ENCODE results near the gene TRIM2.

The TRIM2 gene

GRCh38 chr4:153243468-153243867 is 39.2 kb downstream of the TRIM2 start:
- H3K4me3 ChIP-seq = no peak overlapping the region
- H3K27ac ChIP-seq = no peak overlapping the region

- Histone ChIP-seq H3K27ac (no peak overlapping the region), H3K4me3 (no peak overlapping the region)
Measured at GRCh38 chr4:153244969-153245368, 40.7 kb downstream of the TRIM2 start.

- no peak overlapping the region for H3K4me3 ChIP-seq
- no peak overlapping the region for H3K27ac ChIP-seq
Measured at GRCh38 chr4:153245775-153246174, 41.5 kb downstream of the TRIM2 start.

- Histone ChIP-seq H3K27ac (no peak overlapping the region), H3K4me3 (no peak overlapping the region)
Measured at GRCh38 chr4:153246446-153247115, 42.3 kb downstream of the TRIM2 start.

GRCh38 chr4:153247116-153247490 is 42.9 kb downstream of the TRIM2 start:
- no peak overlapping the region for H3K4me3 ChIP-seq
- no peak overlapping the region for H3K27ac ChIP-seq

GRCh38 chr4:153248641-153249198 is 44.5 kb downstream of the TRIM2 start:
- peak overlapping the region in 15 of 21 experiments; percentile 25 to 82 (median 67) for H3K27ac ChIP-seq
- peak overlapping the region; percentile 25 to 50 (median 39) for H3K4me3 ChIP-seq

- Histone ChIP-seq H3K27ac (peak overlapping the region in 18 of 21 experiments; percentile 20 to 82 (median 66)), H3K4me3 (peak overlapping the region; percentile 25 to 50 (median 39))
Measured at GRCh38 chr4:153249199-153250041, 45.2 kb downstream of the TRIM2 start.

GRCh38 chr4:153252122-153252521 is 47.9 kb downstream of the TRIM2 start:
- Histone ChIP-seq H3K4me3 (no peak overlapping the region), H3K27ac (no peak overlapping the region)

- no peak overlapping the region for H3K27ac ChIP-seq
- no peak overlapping the region for H3K4me3 ChIP-seq
Measured at GRCh38 chr4:153255233-153255632, 51.0 kb downstream of the TRIM2 start.

- Histone ChIP-seq H3K27ac (peak overlapping the region in 2 of 21 experiments; percentile 11 to 21), H3K4me3 (no peak overlapping the region)
Measured at GRCh38 chr4:153257151-153257620, 52.9 kb downstream of the TRIM2 start.

GRCh38 chr4:153257991-153258390 is 53.7 kb downstream of the TRIM2 start:
- Histone ChIP-seq H3K27ac (no peak overlapping the region), H3K4me3 (no peak overlapping the region)

GRCh38 chr4:153258750-153259149 is 54.5 kb downstream of the TRIM2 start:
- Histone ChIP-seq H3K4me3 (no peak overlapping the region), H3K27ac (no peak overlapping the region)

- no peak overlapping the region for H3K27ac ChIP-seq
- no peak overlapping the region for H3K4me3 ChIP-seq
Measured at GRCh38 chr4:153259661-153260060, 55.4 kb downstream of the TRIM2 start.

- Histone ChIP-seq H3K4me3 (no peak overlapping the region), H3K27ac (peak overlapping the region in 2 of 21 experiments; percentile 23 to 31)
Measured at GRCh38 chr4:153260132-153260531, 55.9 kb downstream of the TRIM2 start.

- no peak overlapping the region for H3K27ac ChIP-seq
- no peak overlapping the region for H3K4me3 ChIP-seq
Measured at GRCh38 chr4:153260553-153261300, 56.5 kb downstream of the TRIM2 start.

- Histone ChIP-seq H3K4me3 (no peak overlapping the region), H3K27ac (no peak overlapping the region)
Measured at GRCh38 chr4:153261461-153261860, 57.2 kb downstream of the TRIM2 start.

- no peak overlapping the region for H3K27ac ChIP-seq
- H3K4me3 ChIP-seq = no peak overlapping the region
Measured at GRCh38 chr4:153261914-153262313, 57.7 kb downstream of the TRIM2 start.

GRCh38 chr4:153265306-153266047 is 61.2 kb downstream of the TRIM2 start:
- no peak overlapping the region for H3K4me3 ChIP-seq
- no peak overlapping the region for H3K27ac ChIP-seq

- Histone ChIP-seq H3K27ac (no peak overlapping the region), H3K4me3 (no peak overlapping the region)
Measured at GRCh38 chr4:153266988-153267387, 62.7 kb downstream of the TRIM2 start.
